Urinary bladder (tissue), 4 donors: Measurements from ENCODE around the gene ZNF614. TPM values are rescaled to one million over a fixed set of nuclear protein-coding genes. Genes with fewer than 3 reads are reported as not detected.
"Not testable (repeated sequence)": the region's sequence is repeated elsewhere in the genome, so short reads cannot be mapped to it uniquely, and the experiment has no call there.

ENCODE experiments used
- DNase-seq: peaks from one replicate; pipeline ENCODE4 v3.0.0-alpha.2; 2015; ENCODE audit errors: extremely low spot score
- H3K27ac ChIP-seq: one replicate; pipeline ENCODE4 v1.5.1; 2013; ENCODE audit warnings: low read depth, mild to moderate bottlenecking, moderate library complexity
- H3K36me3 ChIP-seq: one replicate; pipeline ENCODE4 v1.6.1; 2013; ENCODE audit warnings: mild to moderate bottlenecking, moderate library complexity; ENCODE audit not compliant: insufficient read depth
- H3K4me1 ChIP-seq: one replicate; pipeline ENCODE4 v1.6.1; 2013; ENCODE audit warnings: mild to moderate bottlenecking, moderate library complexity; ENCODE audit not compliant: insufficient read depth
- H3K4me3 ChIP-seq: one replicate; pipeline ENCODE4 v1.5.1; 2013; ENCODE audit warnings: low read depth, low read length
- WGBS: extraction: QIAGEN DNeasy Blood & Tissue Kit; methylation state at CpG from one replicate; pipeline ENCODE4 v1.1.7; 2013; 5-methylcytosine and 5-hydroxymethylcytosine counted together
- polyA plus RNA-seq: library from polyadenylated mRNA; stranded (reverse); fragments of 200-250 nt; gene quantifications from one replicate; pipeline ENCODE4 v1.2.3, GENCODE V29; 2013
- total RNA-seq: library from RNA; depleted of rRNA; stranded (reverse); fragments of >200 nt; gene quantifications from one replicate; pipeline ENCODE4 v1.2.3, GENCODE V29; 2014
- donor health status: healthy with polysubstance abuse.
- donor health status: healthy.

ZNF614 gene
- 21.1 TPM for total RNA-seq
- 6.5 TPM for polyA plus RNA-seq

- H3K4me1 ChIP-seq, result no peaks in the 10 kb centered on the region
- peak; percentile 81 for DNase-seq
- peak within 1 kb of the TSS; percentile 68 for H3K4me3 ChIP-seq
- H3K27ac ChIP-seq, result peak within 1 kb of the TSS; percentile 77
- WGBS, result under 1% methylated on average over 53 of the region's 53 CpGs
- peaks cover 10% of the 10 kb centered on the region for H3K36me3 ChIP-seq
Measured at GRCh38 chr19:52028027-52028779, at the start of gene ZNF614. TSS of gene ZNF614 (minus strand) at chr19:52028379. CDS start at chr19:52025745, 2,634 bp downstream.

- no peaks in the 10 kb centered on the region for H3K4me1 ChIP-seq
- H3K27ac ChIP-seq, result no peak overlapping the region
- DNase-seq, result no peak
- H3K36me3 ChIP-seq, result peaks cover 18% of the 10 kb centered on the region
- no peak overlapping the region for H3K4me3 ChIP-seq
- WGBS, result 98% methylated on average over 5 of the region's 5 CpGs
Measured at GRCh38 chr19:52070496-52070895, 42.3 kb upstream of the ZNF614 start.

- Histone ChIP-seq H3K27ac (no peak overlapping the region), H3K36me3 (peaks cover 13% of the 10 kb centered on the region), H3K4me1 (no peaks in the 10 kb centered on the region), H3K4me3 (no peak overlapping the region)
- DNase-seq, result no peak
- 89% methylated on average over 2 of the region's 2 CpGs for WGBS
Measured at GRCh38 chr19:52069653-52070052, 41.5 kb upstream of the ZNF614 start.

- H3K4me3 ChIP-seq, result no peak overlapping the region
- DNase-seq, result no peak
- no peaks in the 10 kb centered on the region for H3K4me1 ChIP-seq
- 98% methylated on average over 6 of the region's 6 CpGs for WGBS
- H3K27ac ChIP-seq, result no peak overlapping the region
- peaks cover 13% of the 10 kb centered on the region for H3K36me3 ChIP-seq
Measured at GRCh38 chr19:52066258-52066863, 38.2 kb upstream of the ZNF614 start.

GRCh38 chr19:52065399-52065798, 37.2 kb upstream of the ZNF614 start:
- WGBS, result over 99% methylated on average over 6 of the region's 6 CpGs
- DNase-seq, result no peak
- Histone ChIP-seq H3K36me3 (peaks cover 13% of the 10 kb centered on the region), H3K27ac (no peak overlapping the region), H3K4me1 (no peaks in the 10 kb centered on the region), H3K4me3 (no peak overlapping the region)

GRCh38 chr19:52056480-52056879, 28.3 kb upstream of the ZNF614 start:
- not testable (repeated sequence) for DNase-seq, H3K4me3 ChIP-seq, H3K36me3 ChIP-seq, H3K4me1 ChIP-seq, H3K27ac ChIP-seq
- 95% methylated on average over 3 of the region's 3 CpGs for WGBS

GRCh38 chr19:52051736-52052135, 23.6 kb upstream of the ZNF614 start:
- WGBS, result 48% methylated on average over 1 of the region's 1 CpG

GRCh38 chr19:52048555-52049501, 20.6 kb upstream of the ZNF614 start, which contains the start of gene ZNF432:
TSS of gene ZNF432 (minus strand) at chr19:52048838. CDS start at chr19:52046868, 1,970 bp downstream.
- Histone ChIP-seq H3K4me1 (no peaks in the 10 kb centered on the region), H3K36me3 (peaks cover 6% of the 10 kb centered on the region), H3K4me3 (peak within 1 kb of the TSS; percentile 59), H3K27ac (peak within 1 kb of the TSS; percentile 98)
- under 1% methylated on average over 60 of the region's 60 CpGs for WGBS
- peak; percentile 92 for DNase-seq

More at GRCh38 chr19:52051736-52052135, 23.6 kb upstream of the ZNF614 start:
- not testable (repeated sequence) for H3K4me3 ChIP-seq, H3K4me1 ChIP-seq, H3K36me3 ChIP-seq, H3K27ac ChIP-seq, DNase-seq

GRCh38 chr19:52039169-52039568, 11.0 kb upstream of the ZNF614 start:
- Histone ChIP-seq H3K4me1 (no peaks in the 10 kb centered on the region), H3K4me3 (no peak overlapping the region), H3K27ac (no peak overlapping the region), H3K36me3 (peaks cover 46% of the 10 kb centered on the region)
- 99% methylated on average over 4 of the region's 4 CpGs for WGBS
- no peak for DNase-seq

GRCh38 chr19:52034051-52034728, 6.0 kb upstream of the ZNF614 start:
- no peaks in the 10 kb centered on the region for H3K4me1 ChIP-seq
- H3K36me3 ChIP-seq, result peaks cover 31% of the 10 kb centered on the region
- H3K4me3 ChIP-seq, result no peak overlapping the region
- H3K27ac ChIP-seq, result no peak overlapping the region
- no peak for DNase-seq
- 98% methylated on average over 12 of the region's 12 CpGs for WGBS

GRCh38 chr19:52028780-52029123, 573 bp upstream of the ZNF614 start:
- peak overlapping the region; percentile 77 for H3K27ac ChIP-seq
- no peak for DNase-seq
- H3K4me3 ChIP-seq, result peak overlapping the region; percentile 68
- 15% methylated on average over 5 of the region's 5 CpGs for WGBS
- no peaks in the 10 kb centered on the region for H3K4me1 ChIP-seq
- H3K36me3 ChIP-seq, result peaks cover 6% of the 10 kb centered on the region

- not testable (repeated sequence) for H3K4me3 ChIP-seq, DNase-seq, H3K27ac ChIP-seq, H3K4me1 ChIP-seq
- 80% methylated on average over 15 of the region's 15 CpGs for WGBS
- peaks cover 14% of the 10 kb centered on the region for H3K36me3 ChIP-seq
Measured at GRCh38 chr19:52026255-52026990, 1.8 kb downstream of the ZNF614 start.
